Glomerular visceral epithelial cell (primary cell): ENCODE data around the gene RNASEH1.

Source experiments
- DNase-seq: peaks from one replicate; pipeline ENCODE4 v3.0.0-alpha.2; 2016; ENCODE audit errors: extremely low spot score

Gene RNASEH1

GRCh38 chr2:3558205-3559014 is at the start of gene RNASEH1:
TSS of gene RNASEH1 (minus strand) at chr2:3558333. CDS start at chr2:3558260, 73 bp downstream.
- peak; percentile 98 for DNase-seq

GRCh38 chr2:3606370-3607201 is 48.5 kb upstream of the RNASEH1 start:
- no peak for DNase-seq

- DNase-seq, result no peak
These were observed 47.9 kb upstream of the RNASEH1 start for GRCh38 chr2:3606028-3606369.

GRCh38 chr2:3604991-3605961 is 47.1 kb upstream of the RNASEH1 start:
- no peak for DNase-seq

GRCh38 chr2:3604207-3604877 is 46.2 kb upstream of the RNASEH1 start:
- DNase-seq, result no peak

- DNase-seq, result no peak
These were observed 45.5 kb upstream of the RNASEH1 start for GRCh38 chr2:3603536-3604206.

GRCh38 chr2:3602553-3603339 is 44.6 kb upstream of the RNASEH1 start:
- no peak for DNase-seq

GRCh38 chr2:3601561-3602271 is 43.6 kb upstream of the RNASEH1 start:
- no peak for DNase-seq

GRCh38 chr2:3600256-3600855 is 42.2 kb upstream of the RNASEH1 start:
- no peak for DNase-seq

GRCh38 chr2:3598912-3599854 is 41.0 kb upstream of the RNASEH1 start:
- DNase-seq, result no peak

GRCh38 chr2:3598197-3598910 is 40.2 kb upstream of the RNASEH1 start:
- no peak for DNase-seq

GRCh38 chr2:3597567-3597966 is 39.4 kb upstream of the RNASEH1 start:
- DNase-seq, result no peak

GRCh38 chr2:3596901-3597417 is 38.8 kb upstream of the RNASEH1 start:
- no peak for DNase-seq

- DNase-seq, result no peak
These were observed 37.9 kb upstream of the RNASEH1 start for GRCh38 chr2:3595985-3596384.

- no peak for DNase-seq
These were observed 37.3 kb upstream of the RNASEH1 start for GRCh38 chr2:3595404-3595803.

GRCh38 chr2:3594493-3595281 is 36.6 kb upstream of the RNASEH1 start, which contains the start of gene COLEC11:
TSS of gene COLEC11 (plus strand) at chr2:3595112. CDS start at chr2:3604341, 9,229 bp downstream.
- DNase-seq, result no peak
